ENCODE results near the gene GNAQ. TPM values are rescaled to one million over a fixed set of nuclear protein-coding genes. Genes with fewer than 3 reads are reported as not detected.
"Not testable (repeated sequence)": the region's sequence is repeated elsewhere in the genome, so short reads cannot be mapped to it uniquely, and the experiment has no call there.

Gene GNAQ
- total RNA-seq, 4 donors from 2014 or later = 18.1 to 35.1 (median 24.0) TPM

GRCh38 chr9:78064075-78064474, 32.5 kb upstream of the GNAQ start:
- no peaks in the 10 kb centered on the region for H3K4me1 ChIP-seq
- intact Hi-C loops (cut with DNase I) = no loop called here
- no peaks in the 10 kb centered on the region for H3K36me3 ChIP-seq
- H3K27me3 ChIP-seq = no peaks in the 10 kb centered on the region
- H3K4me3 ChIP-seq = no peak overlapping the region
- no peak for TF ChIP-seq POLR2A (IDR thresholded peaks at IDR 0.05)
- TF ChIP-seq CTCF (IDR thresholded peaks at IDR 0.05) = no peak
- peaks cover 0 to 3% (median 0%) of the 10 kb centered on the region in 3 donors for H3K9me3 ChIP-seq
- no peak overlapping the region for H3K27ac ChIP-seq
- no peak for DNase-seq
- WGBS, 2 donors = 50 to 65% methylated on average over 3 of the region's 3 CpGs

- H3K4me1 ChIP-seq = no peaks in the 10 kb centered on the region
- H3K27me3 ChIP-seq = no peaks in the 10 kb centered on the region
- no peaks in the 10 kb centered on the region for H3K36me3 ChIP-seq
- intact Hi-C loops (cut with DNase I) = no loop called here
- H3K4me3 ChIP-seq = no peak overlapping the region
- H3K27ac ChIP-seq = no peak overlapping the region
- WGBS, 2 donors = 86 to 89% methylated on average over 3 of the region's 3 CpGs
- H3K9me3 ChIP-seq = peaks cover 0 to 3% (median 0%) of the 10 kb centered on the region in 3 donors
- DNase-seq = no peak
- TF ChIP-seq CTCF (IDR thresholded peaks at IDR 0.05) = no peak
Measured at GRCh38 chr9:78062710-78063109, 31.1 kb upstream of the GNAQ start.

GRCh38 chr9:78054218-78054617, 22.6 kb upstream of the GNAQ start:
- intact Hi-C loops (cut with DNase I); H3K27ac ChIP-seq; DNase-seq; H3K36me3 ChIP-seq; H3K4me3 ChIP-seq; H3K27me3 ChIP-seq; H3K4me1 ChIP-seq; H3K9me3 ChIP-seq: not testable (repeated sequence)
- WGBS, 2 donors = 39 to 51% methylated on average over 2 to 5 of the region's 7 CpGs

GRCh38 chr9:78053627-78054026, 22.0 kb upstream of the GNAQ start:
- Histone ChIP-seq H3K9me3 (no peaks in the 10 kb centered on the region), H3K27ac (no peak overlapping the region), H3K4me3 (no peak overlapping the region), H3K4me1 (no peaks in the 10 kb centered on the region), H3K36me3 (no peaks in the 10 kb centered on the region), H3K27me3 (no peaks in the 10 kb centered on the region)
- TF ChIP-seq POLR2A (IDR thresholded peaks at IDR 0.05) (no peak), CTCF (IDR thresholded peaks at IDR 0.05) (no peak)
- intact Hi-C loops (cut with DNase I) = no loop called here
- WGBS, 2 donors = 85 to 90% methylated on average over 3 of the region's 3 CpGs
- DNase-seq = no peak

- H3K9me3 ChIP-seq = no peaks in the 10 kb centered on the region
- no peak overlapping the region for H3K4me3 ChIP-seq
- H3K27me3 ChIP-seq = no peaks in the 10 kb centered on the region
- H3K4me1 ChIP-seq = no peaks in the 10 kb centered on the region
- no peak overlapping the region for H3K27ac ChIP-seq
- intact Hi-C loops (cut with DNase I) = no loop called here
- TF ChIP-seq CTCF (IDR thresholded peaks at IDR 0.05) (no peak), POLR2A (IDR thresholded peaks at IDR 0.05) (no peak)
- DNase-seq = no peak
- no peaks in the 10 kb centered on the region for H3K36me3 ChIP-seq
Measured at GRCh38 chr9:78050421-78050820, 18.8 kb upstream of the GNAQ start.

- no peaks in the 10 kb centered on the region for H3K9me3 ChIP-seq
- no peak for TF ChIP-seq CTCF (IDR thresholded peaks at IDR 0.05)
- TF ChIP-seq POLR2A (IDR thresholded peaks at IDR 0.05) = no peak
- WGBS, 2 donors = 61 to 79% methylated on average over 3 of the region's 3 CpGs
- DNase-seq = no peak
- no peaks in the 10 kb centered on the region for H3K4me1 ChIP-seq
- no peaks in the 10 kb centered on the region for H3K36me3 ChIP-seq
- intact Hi-C loops (cut with DNase I) = no loop called here
- no peak overlapping the region for H3K27ac ChIP-seq
- H3K4me3 ChIP-seq = no peak overlapping the region
- no peaks in the 10 kb centered on the region for H3K27me3 ChIP-seq
Measured at GRCh38 chr9:78049484-78049883, 17.9 kb upstream of the GNAQ start.
